Esophagus squamous epithelium (tissue), 5 donors: Measurements from ENCODE around the gene C1orf115. TPM values are rescaled to one million over a fixed set of nuclear protein-coding genes. Genes with fewer than 3 reads are reported as not detected.
A peak's percentile ranks its signal among the peaks of the same experiment; 100 is the strongest.

Experiments used
- DNase-seq: peaks from one replicate; lab custom pipeline; 2025; lab: John Stamatoyannopoulos, UW
- H3K27ac ChIP-seq, 4 donors: fragments of 200-600 bp; sonication (generic); one replicate each; pipeline ENCODE4 v1.5.1; 2016 to 2019; ENCODE audit warnings: mild to moderate bottlenecking in 1 of 4
- H3K27me3 ChIP-seq, 4 donors: fragments of 200-600 bp; sonication (generic); 1 replicate in 3 of 4; 2 replicates in 1 of 4; pipeline versions ENCODE4 v1.5.1 to v1.6.0; 2017 to 2021; ENCODE audit warnings: antibody characterized with exemption in 1 of 4
- H3K36me3 ChIP-seq, 3 donors: fragments of 200-600 bp; sonication (generic); one replicate each; pipeline ENCODE4 v1.5.1; 2016 to 2019
- H3K4me1 ChIP-seq, 3 donors: fragments of 200-600 bp; sonication (generic); one replicate each; pipeline ENCODE4 v1.5.1; 2017 to 2019
- H3K4me3 ChIP-seq, 4 donors: fragments of 200-600 bp; sonication (generic); 1 replicate in 3 of 4; 2 replicates in 1 of 4; pipeline ENCODE4 v1.5.1; 2016 to 2019; ENCODE audit warnings: mild to moderate bottlenecking in 2 of 4, moderate library complexity in 1 of 4
- H3K9me3 ChIP-seq, 3 donors: fragments of 200-600 bp; sonication (generic); one replicate each; pipeline ENCODE4 v1.5.1; 2016 to 2019
- POLR2A ChIP-seq, 4 donors: fragments of 450-650 bp; IDR thresholded peaks; one replicate each; pipeline ENCODE4 v1.6.1; 2017; ENCODE audit warnings: antibody characterized with exemption in 4 of 4, mild to moderate bottlenecking in 4 of 4, moderate library complexity in 3 of 4
- WGBS, 2 donors: methylation state at CpG; one replicate each; pipeline ENCODE4 v1.1.5; 2018; 5-methylcytosine and 5-hydroxymethylcytosine counted together
- intact Hi-C: fragments of 100-400 bp; cut with DNase I; formaldehyde crosslinking; loops from one replicate; pipeline ENCODE4 v1.15.0; 2022
- total RNA-seq, 4 donors: library from RNA; depleted of rRNA; stranded (reverse); fragments of >200 nt; gene quantifications; one replicate each; pipeline ENCODE4 v1.1.0, GENCODE V29; 2016
- TF ChIP-seq, protein P1 (sequence below), 6 experiments: fragments of 450-650 bp in 4 of 6; fragments of 200-600 bp in 2 of 6; sonication (generic) in 2 of 6; IDR thresholded peaks; one replicate each; pipeline ENCODE4 v1.5.1; 2016 to 2019; ENCODE audit warnings: antibody characterized with exemption in 6 of 6, mild to moderate bottlenecking in 4 of 6, moderate library complexity in 4 of 6
- donor health status: DM: yes; HTN: yes; CAD: no.

Gene C1orf115, protein sequence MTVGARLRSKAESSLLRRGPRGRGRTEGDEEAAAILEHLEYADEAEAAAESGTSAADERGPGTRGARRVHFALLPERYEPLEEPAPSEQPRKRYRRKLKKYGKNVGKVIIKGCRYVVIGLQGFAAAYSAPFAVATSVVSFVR
- total RNA-seq: 1 to 10 TPM; 1.1 to 7.8 (median 4.2) TPM

DNA sequence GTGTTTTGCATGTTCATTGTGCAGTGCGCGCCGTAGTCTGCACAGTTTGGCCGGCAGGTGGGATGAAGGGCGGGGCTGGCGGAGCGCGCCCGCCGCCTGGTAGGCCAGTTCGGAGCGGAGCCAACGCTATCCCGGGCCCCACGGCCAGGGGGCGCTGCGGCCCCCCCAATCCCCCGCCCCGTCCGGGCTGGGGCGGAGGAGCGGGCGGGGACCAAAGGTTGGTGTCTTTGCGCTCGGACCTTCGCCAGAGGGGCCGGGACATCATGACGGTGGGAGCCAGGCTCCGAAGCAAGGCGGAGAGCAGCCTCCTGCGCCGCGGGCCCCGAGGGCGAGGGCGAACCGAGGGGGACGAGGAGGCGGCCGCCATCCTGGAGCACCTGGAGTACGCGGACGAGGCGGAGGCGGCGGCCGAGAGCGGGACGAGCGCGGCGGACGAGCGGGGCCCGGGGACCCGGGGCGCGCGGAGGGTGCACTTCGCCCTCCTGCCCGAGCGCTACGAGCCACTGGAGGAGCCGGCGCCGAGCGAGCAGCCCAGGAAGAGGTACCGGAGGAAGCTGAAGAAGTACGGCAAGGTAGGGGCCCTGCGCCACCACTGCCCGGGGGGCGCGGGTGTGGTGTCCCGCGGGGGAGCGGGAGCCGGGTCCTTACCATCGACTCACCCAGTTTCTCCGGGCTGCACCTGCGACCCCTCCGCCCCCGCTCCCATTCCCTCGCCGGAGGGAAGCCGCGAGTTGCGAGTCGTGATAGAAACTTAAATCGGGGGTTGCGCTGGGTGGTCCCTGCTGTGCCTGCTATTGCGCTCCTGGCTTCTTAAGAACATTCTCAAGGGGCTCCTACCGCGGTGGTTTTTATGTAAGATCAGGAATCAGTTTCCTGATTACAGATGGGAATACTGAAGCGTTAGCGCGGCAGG lies at the start of gene C1orf115:
TSS of gene C1orf115 (plus strand) at position 224 of the 913 bp plus-strand sequence. CDS start at position 264, 40 bp downstream.
- Histone ChIP-seq H3K4me3 (peak within 1 kb of the TSS; percentile 56 to 80 (median 74)), H3K9me3 (no peaks in the 10 kb centered on the region), H3K27me3 (peaks cover 0 to 22% (median 0%) of the 10 kb centered on the region in 4 donors), H3K4me1 (peaks cover 4 to 21% (median 5%) of the 10 kb centered on the region in 3 donors), H3K36me3 (no peaks in the 10 kb centered on the region), H3K27ac (peak within 1 kb of the TSS; percentile 21 to 77 (median 60))
- no peak for DNase-seq
- WGBS, 2 donors: 13 to 23% methylated on average over 10 to 14 of the region's 96 CpGs
- intact Hi-C loops: loop anchor here (5.0 to 10.0 kb wide), 2 partner anchors 42 to 84 kb away; no protein-coding TSS in a partner anchor
- TF ChIP-seq POLR2A (IDR thresholded peaks at IDR 0.05): peak in 2 of 4 donors; percentile 15 to 43
- TF ChIP-seq, protein P1, sequence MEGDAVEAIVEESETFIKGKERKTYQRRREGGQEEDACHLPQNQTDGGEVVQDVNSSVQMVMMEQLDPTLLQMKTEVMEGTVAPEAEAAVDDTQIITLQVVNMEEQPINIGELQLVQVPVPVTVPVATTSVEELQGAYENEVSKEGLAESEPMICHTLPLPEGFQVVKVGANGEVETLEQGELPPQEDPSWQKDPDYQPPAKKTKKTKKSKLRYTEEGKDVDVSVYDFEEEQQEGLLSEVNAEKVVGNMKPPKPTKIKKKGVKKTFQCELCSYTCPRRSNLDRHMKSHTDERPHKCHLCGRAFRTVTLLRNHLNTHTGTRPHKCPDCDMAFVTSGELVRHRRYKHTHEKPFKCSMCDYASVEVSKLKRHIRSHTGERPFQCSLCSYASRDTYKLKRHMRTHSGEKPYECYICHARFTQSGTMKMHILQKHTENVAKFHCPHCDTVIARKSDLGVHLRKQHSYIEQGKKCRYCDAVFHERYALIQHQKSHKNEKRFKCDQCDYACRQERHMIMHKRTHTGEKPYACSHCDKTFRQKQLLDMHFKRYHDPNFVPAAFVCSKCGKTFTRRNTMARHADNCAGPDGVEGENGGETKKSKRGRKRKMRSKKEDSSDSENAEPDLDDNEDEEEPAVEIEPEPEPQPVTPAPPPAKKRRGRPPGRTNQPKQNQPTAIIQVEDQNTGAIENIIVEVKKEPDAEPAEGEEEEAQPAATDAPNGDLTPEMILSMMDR (IDR thresholded peaks at IDR 0.05): peak; percentile 87 to 96 (median 94)

DNA sequence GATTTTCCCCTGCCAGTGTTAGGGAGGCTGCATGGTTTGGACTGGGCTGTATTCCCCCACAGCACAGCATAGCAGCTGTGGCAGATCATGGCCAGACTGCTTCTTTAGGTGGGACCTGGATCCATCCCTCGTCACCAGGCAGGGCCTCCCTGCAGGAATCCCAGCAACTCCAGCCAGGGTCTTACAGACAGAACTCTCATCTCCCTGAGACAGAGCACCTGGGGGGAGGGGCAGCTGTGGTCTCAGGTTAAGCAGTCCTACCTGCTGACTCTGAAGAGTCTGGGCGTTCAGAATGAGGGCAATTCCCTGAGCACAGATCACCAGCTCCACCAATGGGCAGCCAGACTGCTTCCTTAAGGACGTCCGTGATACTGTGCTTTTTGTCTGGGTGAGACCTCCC lies 47.9 kb upstream of the C1orf115 start:
- WGBS, 2 donors: no CpG with 5 or more reads among the region's 4 CpGs
- Histone ChIP-seq H3K9me3 (no peaks in the 10 kb centered on the region), H3K4me1 (peaks cover 0 to 6% (median 0%) of the 10 kb centered on the region in 3 donors), H3K4me3 (no peak overlapping the region), H3K27ac (no peak overlapping the region), H3K27me3 (no peaks in the 10 kb centered on the region), H3K36me3 (peaks cover 0 to 38% (median 0%) of the 10 kb centered on the region in 3 donors)
- intact Hi-C loops: no loop called here
- DNase-seq: no peak
- TF ChIP-seq POLR2A (IDR thresholded peaks at IDR 0.05): no peak
- TF ChIP-seq, protein P1 (IDR thresholded peaks at IDR 0.05): no peak

DNA sequence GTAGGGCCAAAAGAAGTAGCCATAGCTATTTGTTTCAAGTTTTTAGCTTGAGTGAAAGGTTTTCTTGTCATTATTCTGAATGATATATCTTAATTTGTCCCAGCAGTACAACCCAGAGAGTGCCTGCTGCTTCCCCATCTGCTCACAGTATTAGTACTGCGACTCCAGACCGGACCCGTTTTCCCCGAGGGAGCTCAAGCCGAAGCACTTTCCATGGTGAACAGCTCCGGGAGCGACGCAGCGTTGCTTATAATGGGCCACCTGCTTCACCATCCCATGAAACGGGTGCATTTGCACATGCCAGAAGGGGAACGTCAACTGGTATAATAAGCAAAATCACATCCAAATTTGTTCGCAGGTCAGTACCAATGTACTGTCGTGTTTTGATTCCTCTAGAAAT lies 37.2 kb upstream of the C1orf115 start:
- TF ChIP-seq, protein P1 (IDR thresholded peaks at IDR 0.05): no peak
- TF ChIP-seq POLR2A (IDR thresholded peaks at IDR 0.05): no peak
- Histone ChIP-seq H3K36me3 (peaks cover 0 to 54% (median 3%) of the 10 kb centered on the region in 3 donors), H3K9me3 (no peaks in the 10 kb centered on the region), H3K4me1 (no peaks in the 10 kb centered on the region), H3K27ac (no peak overlapping the region), H3K27me3 (no peaks in the 10 kb centered on the region), H3K4me3 (no peak overlapping the region)
- 90 to 96% methylated on average over 12 to 13 of the region's 13 CpGs for WGBS, 2 donors
- intact Hi-C loops: no loop called here
- DNase-seq: no peak

DNA sequence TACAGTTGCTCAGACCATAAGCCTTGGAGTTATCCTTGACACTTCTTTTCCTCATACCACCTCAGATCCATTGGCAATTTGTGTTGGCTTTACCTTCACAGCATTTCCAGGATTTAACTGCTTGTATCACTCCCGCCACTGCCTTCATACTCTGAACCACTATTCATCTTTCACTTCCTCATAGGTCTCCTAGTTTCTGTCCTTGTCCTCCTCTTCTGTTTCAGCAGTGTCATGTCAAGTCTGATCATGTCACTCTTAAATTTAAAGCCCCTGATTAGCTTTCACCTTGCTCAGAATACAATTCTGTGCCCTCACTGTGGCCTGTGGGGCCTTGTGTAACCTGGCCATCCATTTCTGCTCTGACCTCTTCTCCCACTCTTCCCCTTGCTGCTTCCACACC lies 34.7 kb upstream of the C1orf115 start:
- no peak for TF ChIP-seq POLR2A (IDR thresholded peaks at IDR 0.05)
- TF ChIP-seq, protein P1 (IDR thresholded peaks at IDR 0.05): no peak
- Histone ChIP-seq H3K4me1 (no peaks in the 10 kb centered on the region), H3K27me3 (no peaks in the 10 kb centered on the region), H3K4me3 (no peak overlapping the region), H3K9me3 (no peaks in the 10 kb centered on the region), H3K27ac (no peak overlapping the region), H3K36me3 (peaks cover 0 to 63% (median 3%) of the 10 kb centered on the region in 3 donors)
- 84 to 96% methylated on average over 1 of the region's 1 CpG for WGBS, 2 donors
- intact Hi-C loops: no loop called here
- DNase-seq: no peak
